T-cell (primary cell): Measurements from ENCODE around the gene CDH13. TPM values are rescaled to one million over a fixed set of nuclear protein-coding genes. Genes with fewer than 3 reads are reported as not detected.
A peak's percentile ranks its signal among the peaks of the same experiment; 100 is the strongest.

Experiments
- ATAC-seq, 4 experiments: fragments of 200-7000 bp in 3 of 4; fragments of 150-1000 bp in 1 of 4; cut with Tn5 transposase; replicated peaks in 1 of 4; 1 replicate in 3 of 4; 2 replicates in 1 of 4; pipeline ENCODE4 v1.10.0; 2021; ENCODE audit warnings: moderate library complexity in 3 of 4, mild to moderate bottlenecking in 2 of 4, moderate number of reproducible peaks in 1 of 4
- CTCF ChIA-PET, 2 donors: fragments of 300-600 bp; sonication (Branson Sonifier 250); formaldehyde crosslinking; loops; one replicate each; lab custom pipeline; 2022; ENCODE audit warnings: antibody characterized with exemption in 2 of 2; lab: Charles Lee
- POLR2A ChIA-PET, 2 donors: fragments of 300-600 bp; sonication (Branson Sonifier 250); formaldehyde crosslinking; loops; one replicate each; lab custom pipeline; 2022; ENCODE audit warnings: antibody characterized with exemption in 2 of 2; lab: Charles Lee
- DNase-seq, 35 experiments: peaks; one replicate each; pipeline versions ENCODE4 v3.0.0 to v3.0.0-alpha.2; 2013 to 2023
- H3K27ac ChIP-seq: one replicate; pipeline ENCODE4 v1.5.1; 2013; ENCODE audit warnings: low read length
- H3K27me3 ChIP-seq, 2 experiments: replicated peaks in 1 of 2; 1 replicate in 1 of 2; 2 replicates in 1 of 2; pipeline versions ENCODE4 v1.6.1 to v1.7.0; 2013; ENCODE audit warnings: low read length in 1 of 2, mixed read lengths in 1 of 2; ENCODE audit not compliant: control insufficient read depth in 2 of 2, insufficient read depth in 2 of 2; ENCODE audit errors: extremely low read depth in 1 of 2
- H3K36me3 ChIP-seq, 2 donors: 1 replicate in 1 of 2; 2 replicates in 1 of 2; pipeline versions ENCODE4 v1.6.1 to v1.7.0; 2013; ENCODE audit warnings: low read length in 1 of 2; ENCODE audit not compliant: control insufficient read depth in 2 of 2, insufficient read depth in 1 of 2; ENCODE audit errors: extremely low read depth in 1 of 2
- H3K4me1 ChIP-seq, 2 experiments: 1 replicate in 1 of 2; 2 replicates in 1 of 2; pipeline versions ENCODE4 v1.6.1 to v1.7.0; 2013; ENCODE audit warnings: low read length in 2 of 2, mixed read lengths in 1 of 2; ENCODE audit not compliant: insufficient read depth in 2 of 2, control insufficient read depth in 1 of 2; ENCODE audit errors: extremely low read depth in 1 of 2
- H3K4me3 ChIP-seq, 2 donors: 1 replicate in 1 of 2; 2 replicates in 1 of 2; pipeline versions ENCODE4 v1.5.1 to v1.7.0; 2013; ENCODE audit warnings: mild to moderate bottlenecking in 2 of 2, low read length in 1 of 2, moderate library complexity in 1 of 2; ENCODE audit not compliant: control insufficient read depth in 1 of 2; ENCODE audit errors: extremely low read depth in 1 of 2
- H3K9me3 ChIP-seq: 2 replicates; pipeline ENCODE4 v1.7.0; 2013
- H3K27ac Mint-ChIP-seq, 2 donors: one replicate each; pipeline ENCODE4 v1.8.0; 2020 to 2021; ENCODE audit warnings: mild to moderate bottlenecking in 2 of 2, mixed read lengths in 2 of 2
- H3K27me3 Mint-ChIP-seq, 2 donors: one replicate each; pipeline ENCODE4 v1.8.0; 2021 to 2022; ENCODE audit warnings: mixed read lengths in 2 of 2
- H3K36me3 Mint-ChIP-seq: one replicate; pipeline ENCODE4 v1.8.0; 2021; ENCODE audit warnings: mixed read lengths
- H3K4me1 Mint-ChIP-seq, 3 donors: one replicate each; pipeline ENCODE4 v1.8.0; 2020 to 2022; ENCODE audit warnings: mixed read lengths in 3 of 3, mild to moderate bottlenecking in 1 of 3
- H3K4me3 Mint-ChIP-seq, 3 donors: one replicate each; pipeline ENCODE4 v1.8.0; 2020 to 2022; ENCODE audit warnings: mild to moderate bottlenecking in 3 of 3, mixed read lengths in 3 of 3, moderate library complexity in 3 of 3
- H3K9me3 Mint-ChIP-seq, 3 donors: one replicate each; pipeline ENCODE4 v1.8.0; 2020 to 2022; ENCODE audit warnings: mixed read lengths in 3 of 3
- WGBS: methylation state at CpG from one replicate; pipeline ENCODE4 v1.1.5; 2013; ENCODE audit warnings: missing lambda C conversion rate; ENCODE audit not compliant: insufficient coverage; 5-methylcytosine and 5-hydroxymethylcytosine counted together
- total RNA-seq, 35 experiments: library from RNA in 6 of 35; stranded (reverse) in 6 of 35; fragments of 120-200 nt in 1 of 35; gene quantifications; one replicate each; pipeline versions ENCODE4 v1.2.1 to v1.2.4 and lab custom pipeline; 2013 to 2026

The CDH13 gene
- total RNA-seq, 5 donors from 2014 or later (not counting 1 experiment from before 2014, with no cell fraction given): not detected

DNA sequence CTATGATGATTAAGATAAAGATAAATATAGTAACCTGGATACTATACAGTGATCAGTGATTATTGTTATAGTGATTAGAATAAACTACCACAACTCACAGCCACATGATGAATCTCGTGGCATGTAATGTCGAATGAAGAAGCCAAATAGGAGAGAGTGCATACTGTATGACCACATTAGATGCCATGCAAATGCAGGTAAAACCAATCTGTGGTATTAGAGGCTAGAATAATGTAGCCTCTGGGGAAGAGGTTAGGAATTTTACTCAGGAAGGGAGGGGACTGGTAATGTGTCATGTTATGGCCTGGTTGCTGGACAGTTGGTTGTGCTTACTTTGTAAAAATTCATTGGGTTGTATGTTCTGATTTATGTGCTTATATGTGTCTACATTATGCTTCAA is 402.7 kb downstream of the CDH13 start:
- Histone ChIP-seq H3K27me3 (no peaks in the 10 kb centered on the region), H3K9me3 (no peaks in the 10 kb centered on the region), H3K4me1 (no peaks in the 10 kb centered on the region), H3K4me3 (no peak overlapping the region), H3K36me3 (no peaks in the 10 kb centered on the region), H3K27ac (no peak overlapping the region)
- no peaks in the 10 kb centered on the region for H3K36me3 Mint-ChIP-seq
- WGBS: no CpG with 5 or more reads among the region's 2 CpGs
- H3K27me3 Mint-ChIP-seq: no peaks in the 10 kb centered on the region
- no peak for ATAC-seq
- CTCF ChIA-PET: no interaction called here
- POLR2A ChIA-PET: no interaction called here
- no peak overlapping the region for H3K27ac Mint-ChIP-seq
- peaks cover 0 to 4% (median 3%) of the 10 kb centered on the region in 3 donors for H3K9me3 Mint-ChIP-seq
- no peak for DNase-seq
- H3K4me3 Mint-ChIP-seq: no peak overlapping the region
- no peaks in the 10 kb centered on the region for H3K4me1 Mint-ChIP-seq

- H3K4me1 ChIP-seq: no peaks in the 10 kb centered on the region
- no peak overlapping the region for H3K27ac ChIP-seq
- Mint-ChIP-seq H3K27ac (no peak overlapping the region), H3K27me3 (no peaks in the 10 kb centered on the region), H3K4me3 (no peak overlapping the region), H3K36me3 (no peaks in the 10 kb centered on the region), H3K4me1 (no peaks in the 10 kb centered on the region), H3K9me3 (peaks cover 0 to 10% (median 0%) of the 10 kb centered on the region in 3 donors)
- H3K9me3 ChIP-seq: no peaks in the 10 kb centered on the region
- POLR2A ChIA-PET: no interaction called here
- no peak for ATAC-seq
- no peak for DNase-seq
- CTCF ChIA-PET: no interaction called here
- H3K4me3 ChIP-seq: no peak overlapping the region
- 100% methylated on average over 2 of the region's 3 CpGs for WGBS
- H3K36me3 ChIP-seq: no peaks in the 10 kb centered on the region
- no peaks in the 10 kb centered on the region for H3K27me3 ChIP-seq
These were observed 404.8 kb downstream of the CDH13 start for GRCh38 chr16:83031524-83031923.

DNA sequence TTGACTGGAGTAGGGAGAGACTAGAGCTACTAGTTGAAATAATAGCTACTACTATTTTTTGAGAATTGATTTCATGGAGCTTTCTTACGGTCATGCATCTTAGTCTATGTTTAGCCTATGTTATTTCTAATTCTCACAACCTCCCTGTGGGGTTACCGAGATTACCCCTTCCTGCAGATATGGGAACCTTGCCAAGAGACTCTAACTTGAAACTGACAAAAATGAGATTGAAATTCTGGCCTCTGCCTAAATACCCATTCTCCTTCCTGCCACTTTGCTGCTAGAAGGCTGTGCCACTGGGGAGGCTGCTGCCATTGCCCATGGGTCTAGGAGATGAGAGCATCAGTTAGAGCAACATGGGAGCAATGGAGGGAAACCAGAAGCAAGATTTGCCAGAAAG is 410.3 kb downstream of the CDH13 start:
- H3K4me3 ChIP-seq: no peak overlapping the region
- H3K27me3 ChIP-seq: no peaks in the 10 kb centered on the region
- ChIA-PET POLR2A (no interaction called here), CTCF (no interaction called here)
- Mint-ChIP-seq H3K4me3 (no peak overlapping the region), H3K27ac (no peak overlapping the region), H3K9me3 (peaks cover 0 to 18% (median 0%) of the 10 kb centered on the region in 3 donors), H3K36me3 (no peaks in the 10 kb centered on the region), H3K4me1 (no peaks in the 10 kb centered on the region), H3K27me3 (no peaks in the 10 kb centered on the region)
- no peak overlapping the region for H3K27ac ChIP-seq
- 50% methylated on average over 1 of the region's 2 CpGs for WGBS
- H3K9me3 ChIP-seq: no peaks in the 10 kb centered on the region
- no peak for DNase-seq
- no peak for ATAC-seq
- H3K36me3 ChIP-seq: no peaks in the 10 kb centered on the region
- H3K4me1 ChIP-seq: no peaks in the 10 kb centered on the region

DNA sequence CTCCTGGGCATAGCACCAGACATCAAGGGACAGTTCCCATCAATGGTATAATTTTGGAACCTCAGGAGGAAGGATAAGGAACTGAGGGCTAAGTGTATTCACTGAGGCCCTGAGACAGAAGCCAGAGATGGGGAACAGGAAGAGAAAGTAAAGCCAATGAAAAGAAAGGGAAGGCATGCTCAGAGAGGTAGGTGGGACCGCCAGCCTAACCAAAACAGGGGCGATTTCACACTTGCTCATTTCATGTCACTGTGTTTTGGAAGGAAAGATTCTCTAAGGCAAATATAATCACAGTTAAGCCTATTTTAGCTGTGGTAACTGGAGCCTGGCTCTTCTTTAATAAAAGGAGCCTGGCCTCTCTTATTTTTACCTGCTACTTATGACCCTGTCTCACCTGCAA is 411.1 kb downstream of the CDH13 start:
- peaks cover 0 to 19% (median 0%) of the 10 kb centered on the region in 3 donors for H3K9me3 Mint-ChIP-seq
- Histone ChIP-seq H3K36me3 (no peaks in the 10 kb centered on the region), H3K9me3 (no peaks in the 10 kb centered on the region), H3K4me1 (no peaks in the 10 kb centered on the region), H3K27me3 (no peaks in the 10 kb centered on the region), H3K27ac (no peak overlapping the region), H3K4me3 (no peak overlapping the region)
- CTCF ChIA-PET: no interaction called here
- ATAC-seq (no peak), DNase-seq (no peak)
- no peaks in the 10 kb centered on the region for H3K27me3 Mint-ChIP-seq
- H3K27ac Mint-ChIP-seq: no peak overlapping the region
- no peaks in the 10 kb centered on the region for H3K36me3 Mint-ChIP-seq
- no CpG with 5 or more reads among the region's 2 CpGs for WGBS
- POLR2A ChIA-PET: no interaction called here
- no peaks in the 10 kb centered on the region for H3K4me1 Mint-ChIP-seq
- H3K4me3 Mint-ChIP-seq: no peak overlapping the region

DNA sequence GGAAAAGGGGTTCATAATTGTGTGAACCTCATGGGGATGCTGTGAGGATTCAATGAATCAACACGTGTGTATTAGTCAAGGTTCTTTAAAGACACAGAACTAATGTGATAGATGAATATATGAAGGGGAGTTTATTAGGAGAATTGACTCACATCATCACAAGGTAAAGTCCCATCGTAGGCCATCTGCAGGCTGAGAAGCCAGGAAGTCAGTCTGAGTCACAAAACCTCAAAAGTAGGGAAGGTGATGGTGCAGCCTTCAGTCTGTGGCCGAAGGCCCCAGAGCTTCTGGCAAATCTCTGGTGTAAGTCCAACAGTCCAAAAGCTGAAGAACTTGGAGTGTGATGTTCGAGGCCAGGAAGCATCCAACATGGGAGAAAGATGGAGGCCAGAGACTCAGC is 413.4 kb downstream of the CDH13 start:
- no peak overlapping the region for H3K27ac ChIP-seq
- DNase-seq: peak in 1 of 35 experiments; percentile 2
- WGBS: 89% methylated on average over 1 of the region's 4 CpGs
- no peaks in the 10 kb centered on the region for H3K36me3 Mint-ChIP-seq
- no peaks in the 10 kb centered on the region for H3K27me3 Mint-ChIP-seq
- POLR2A ChIA-PET: no interaction called here
- CTCF ChIA-PET: no interaction called here
- no peaks in the 10 kb centered on the region for H3K4me1 Mint-ChIP-seq
- peaks cover 0 to 19% (median 0%) of the 10 kb centered on the region in 3 donors for H3K9me3 Mint-ChIP-seq
- H3K4me3 Mint-ChIP-seq: no peak overlapping the region
- no peaks in the 10 kb centered on the region for H3K9me3 ChIP-seq
- no peaks in the 10 kb centered on the region for H3K4me1 ChIP-seq
- no peak for ATAC-seq
- no peaks in the 10 kb centered on the region for H3K27me3 ChIP-seq
- no peak overlapping the region for H3K27ac Mint-ChIP-seq
- H3K4me3 ChIP-seq: no peak overlapping the region
- no peaks in the 10 kb centered on the region for H3K36me3 ChIP-seq

GRCh38 chr16:83044589-83044988 is 417.8 kb downstream of the CDH13 start:
- POLR2A ChIA-PET: no interaction called here
- Histone ChIP-seq H3K36me3 (no peaks in the 10 kb centered on the region), H3K27ac (no peak overlapping the region), H3K9me3 (no peaks in the 10 kb centered on the region), H3K4me3 (no peak overlapping the region), H3K4me1 (no peaks in the 10 kb centered on the region), H3K27me3 (no peaks in the 10 kb centered on the region)
- 82% methylated on average over 5 of the region's 10 CpGs for WGBS
- Mint-ChIP-seq H3K27ac (no peak overlapping the region), H3K4me1 (no peaks in the 10 kb centered on the region), H3K4me3 (no peak overlapping the region), H3K36me3 (no peaks in the 10 kb centered on the region), H3K27me3 (no peaks in the 10 kb centered on the region), H3K9me3 (peaks cover 0 to 9% (median 0%) of the 10 kb centered on the region in 3 donors)
- ATAC-seq (no peak), DNase-seq (no peak)
- CTCF ChIA-PET: no interaction called here

DNA sequence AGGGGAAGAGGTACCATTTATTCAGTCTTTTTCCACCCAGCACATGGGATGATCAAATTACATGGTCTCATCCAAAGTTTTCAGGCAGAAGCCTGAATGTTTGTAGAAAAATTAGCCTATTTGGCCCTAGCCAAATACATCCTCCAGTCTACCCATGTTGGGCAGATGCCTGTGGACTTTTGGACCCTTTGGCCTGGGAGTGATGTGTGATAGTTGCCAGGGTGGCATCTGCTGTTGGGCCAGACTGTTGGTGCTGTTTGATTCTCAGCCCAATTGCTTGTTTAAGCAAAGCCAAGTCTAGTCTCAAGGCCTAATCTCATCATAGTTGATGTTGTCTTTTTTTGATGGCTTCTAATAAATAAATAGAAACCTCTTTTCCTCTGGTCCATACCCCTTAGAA is 419.0 kb downstream of the CDH13 start:
- H3K4me1 ChIP-seq: no peaks in the 10 kb centered on the region
- CTCF ChIA-PET: no interaction called here
- H3K4me3 Mint-ChIP-seq: no peak overlapping the region
- ATAC-seq: no peak
- H3K4me3 ChIP-seq: no peak overlapping the region
- POLR2A ChIA-PET: no interaction called here
- no peak for DNase-seq
- no peaks in the 10 kb centered on the region for H3K27me3 ChIP-seq
- H3K27me3 Mint-ChIP-seq: peaks cover 0 to 4% of the 10 kb centered on the region in 2 donors
- H3K27ac Mint-ChIP-seq: no peak overlapping the region
- no peaks in the 10 kb centered on the region for H3K9me3 ChIP-seq
- peaks cover 7 to 10% (median 7%) of the 10 kb centered on the region in 3 donors for H3K9me3 Mint-ChIP-seq
- no peaks in the 10 kb centered on the region for H3K36me3 Mint-ChIP-seq
- H3K4me1 Mint-ChIP-seq: no peaks in the 10 kb centered on the region
- H3K27ac ChIP-seq: no peak overlapping the region
- H3K36me3 ChIP-seq: no peaks in the 10 kb centered on the region
